Measurements from ENCODE around the gene CYB561D1. TPM values are rescaled to one million over a fixed set of nuclear protein-coding genes. Genes with fewer than 3 reads are reported as not detected.

The CYB561D1 gene
- total RNA-seq, 2 donors from 2014 or later: 4.8 to 6.5 TPM

- no peak overlapping the region for H3K27ac Mint-ChIP-seq
Measured at GRCh38 chr1:109466125-109466451, 27.8 kb upstream of the CYB561D1 start.

GRCh38 chr1:109466452-109467300 lies 27.2 kb upstream of the CYB561D1 start, which contains the start of gene SYPL2:
TSS of gene SYPL2 (plus strand) at chr1:109466546. CDS start at chr1:109466844, 298 bp downstream.
- no peaks in the 10 kb centered on the region for H3K36me3 Mint-ChIP-seq (ENCODE audit: low read depth)
- Histone ChIP-seq H3K27me3 (ENCODE audit: control insufficient read depth, insufficient read depth, low read length, poor library complexity, severe bottlenecking) (peaks cover 79% of the 10 kb centered on the region), H3K27ac (ENCODE audit: low read depth, low read length) (no peak within 1 kb of the TSS), H3K9ac (ENCODE audit: extremely low read depth, low read length, poor library complexity, severe bottlenecking) (no peak within 1 kb of the TSS), H3K9me3 (ENCODE audit: control insufficient read depth, low read length) (no peaks in the 10 kb centered on the region), H3K4me1 (ENCODE audit: control insufficient read depth, insufficient read depth, low read length) (no peaks in the 10 kb centered on the region), H3K36me3 (ENCODE audit: control insufficient read depth, insufficient read depth, low read length) (no peaks in the 10 kb centered on the region), H3K4me3 (ENCODE audit: low read length) (peak within 1 kb of the TSS; percentile 77)
- H3K9me3 Mint-ChIP-seq: no peaks in the 10 kb centered on the region
- peak; percentile 22 for TF ChIP-seq CTCF (conservative IDR thresholded peaks at IDR 0.05)
- peak; percentile 85 for DNase-seq
- H3K27me3 Mint-ChIP-seq (ENCODE audit: insufficient read depth): peaks cover 83% of the 10 kb centered on the region
- WGBS, 2 experiments (ENCODE audit: insufficient coverage in 1 of 2, insufficient read length in 1 of 2): 0% methylated on average over 19 to 86 of the region's 88 CpGs
- no peak within 1 kb of the TSS for H3K27ac Mint-ChIP-seq
- peaks cover 3% of the 10 kb centered on the region for H3K4me1 Mint-ChIP-seq
- peak within 1 kb of the TSS; percentile 56 for H3K4me3 Mint-ChIP-seq

More at GRCh38 chr1:109466125-109466451, 27.8 kb upstream of the CYB561D1 start:
- H3K27me3 ChIP-seq (ENCODE audit: control insufficient read depth, insufficient read depth, low read length, poor library complexity, severe bottlenecking): peaks cover 79% of the 10 kb centered on the region
- H3K4me3 ChIP-seq (ENCODE audit: low read length): peak overlapping the region; percentile 77
- no peak overlapping the region for H3K9ac ChIP-seq (ENCODE audit: extremely low read depth, low read length, poor library complexity, severe bottlenecking)
- DNase-seq: no peak
- no peaks in the 10 kb centered on the region for H3K36me3 Mint-ChIP-seq (ENCODE audit: low read depth)
- H3K4me1 ChIP-seq (ENCODE audit: control insufficient read depth, insufficient read depth, low read length): no peaks in the 10 kb centered on the region
- peak overlapping the region; percentile 56 for H3K4me3 Mint-ChIP-seq
- H3K27me3 Mint-ChIP-seq (ENCODE audit: insufficient read depth): peaks cover 88% of the 10 kb centered on the region
- peaks cover 3% of the 10 kb centered on the region for H3K4me1 Mint-ChIP-seq
- no peak overlapping the region for H3K27ac ChIP-seq (ENCODE audit: low read depth, low read length)
- 8 to 29% methylated on average over 4 to 24 of the region's 24 CpGs for WGBS, 2 experiments (ENCODE audit: insufficient coverage in 1 of 2, insufficient read length in 1 of 2)
- H3K36me3 ChIP-seq (ENCODE audit: control insufficient read depth, insufficient read depth, low read length): no peaks in the 10 kb centered on the region
- H3K9me3 Mint-ChIP-seq: no peaks in the 10 kb centered on the region
- TF ChIP-seq CTCF (conservative IDR thresholded peaks at IDR 0.05): no peak
- H3K9me3 ChIP-seq (ENCODE audit: control insufficient read depth, low read length): no peaks in the 10 kb centered on the region

DNA sequence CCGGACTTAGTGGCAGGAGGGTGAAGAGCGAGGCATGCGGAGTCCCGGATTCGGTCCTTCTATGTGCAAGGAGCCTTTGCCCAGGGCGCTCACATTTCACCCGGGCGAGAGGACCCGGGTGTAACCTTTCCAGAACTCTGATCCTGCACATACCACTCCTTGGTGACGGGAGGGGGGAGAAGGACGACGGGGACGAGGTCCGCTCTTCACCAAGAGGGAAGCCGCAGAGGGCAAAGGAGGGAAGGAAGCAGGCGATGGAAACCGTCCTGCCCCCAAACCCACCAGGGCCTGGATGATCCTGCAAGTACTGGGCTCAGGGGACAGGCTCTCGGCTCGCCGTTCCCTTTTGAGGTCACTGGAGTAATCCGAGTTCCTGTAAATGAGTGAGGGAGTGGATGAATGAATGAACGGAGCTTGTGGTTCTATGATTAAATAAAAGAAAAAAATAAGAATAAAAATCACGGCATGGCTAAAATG lies 26.6 kb upstream of the CYB561D1 start:
- peak; percentile 68 for DNase-seq
- Histone ChIP-seq H3K9me3 (ENCODE audit: control insufficient read depth, low read length) (no peaks in the 10 kb centered on the region), H3K4me3 (ENCODE audit: low read length) (no peak overlapping the region), H3K4me1 (ENCODE audit: control insufficient read depth, insufficient read depth, low read length) (no peaks in the 10 kb centered on the region), H3K27me3 (ENCODE audit: control insufficient read depth, insufficient read depth, low read length, poor library complexity, severe bottlenecking) (peaks cover 77% of the 10 kb centered on the region), H3K9ac (ENCODE audit: extremely low read depth, low read length, poor library complexity, severe bottlenecking) (no peak overlapping the region), H3K27ac (ENCODE audit: low read depth, low read length) (no peak overlapping the region), H3K36me3 (ENCODE audit: control insufficient read depth, insufficient read depth, low read length) (no peaks in the 10 kb centered on the region)
- Mint-ChIP-seq H3K27ac (no peak overlapping the region), H3K4me3 (peak overlapping the region; percentile 56), H3K36me3 (ENCODE audit: low read depth) (no peaks in the 10 kb centered on the region), H3K27me3 (ENCODE audit: insufficient read depth) (peaks cover 77% of the 10 kb centered on the region), H3K9me3 (no peaks in the 10 kb centered on the region), H3K4me1 (peaks cover 3% of the 10 kb centered on the region)
- WGBS, 2 experiments (ENCODE audit: insufficient coverage in 1 of 2, insufficient read length in 1 of 2): 19 to 34% methylated on average over 5 to 22 of the region's 23 CpGs
- TF ChIP-seq CTCF (conservative IDR thresholded peaks at IDR 0.05): no peak
